Right cardiac atrium (tissue), 5 donors: ENCODE measurements around the gene STEAP1. TPM values are rescaled to one million over a fixed set of nuclear protein-coding genes. Genes with fewer than 3 reads are reported as not detected.

Experiments
- ATAC-seq, 2 donors: fragments of 200-7000 bp; cut with Tn5 transposase; one replicate each; pipeline versions ENCODE4 v1.8.0 to v1.9.1; 2020; ENCODE audit warnings: moderate library complexity in 2 of 2, mild to moderate bottlenecking in 1 of 2
- DNase-seq, 3 donors: peaks; one replicate each; pipeline ENCODE4 v3.0.0-alpha.2; 2020
- H3K27ac ChIP-seq: one replicate; pipeline ENCODE4 v1.5.1; 2013; ENCODE audit warnings: mild to moderate bottlenecking, low read length, control low read depth, moderate library complexity
- H3K27me3 ChIP-seq: one replicate; pipeline ENCODE4 v1.6.1; 2013; ENCODE audit not compliant: control insufficient read depth, insufficient read depth
- H3K4me1 ChIP-seq: one replicate; pipeline ENCODE4 v1.6.1; 2013; ENCODE audit warnings: low read length; ENCODE audit not compliant: control insufficient read depth, insufficient read depth
- H3K4me3 ChIP-seq: one replicate; pipeline ENCODE4 v1.5.1; 2013; ENCODE audit warnings: low read length, control low read depth
- H3K9me3 ChIP-seq: one replicate; pipeline ENCODE4 v1.6.1; 2013; ENCODE audit warnings: low read length; ENCODE audit not compliant: control insufficient read depth
- WGBS: extraction: QIAGEN DNeasy Blood & Tissue Kit; methylation state at CpG from one replicate; pipeline ENCODE4 v1.1.7; 2013; 5-methylcytosine and 5-hydroxymethylcytosine counted together
- intact Hi-C, 4 donors: fragments of 100-400 bp; cut with DNase I; formaldehyde crosslinking; loops; one replicate each; pipeline versions ENCODE4 v1.11.0 to v1.14.0; 2022 to 2023
- polyA plus RNA-seq: library from polyadenylated mRNA; stranded (reverse); fragments of 200-250 nt; gene quantifications from one replicate; pipeline ENCODE4 v1.2.3, GENCODE V29; 2013
- total RNA-seq, 4 donors: library from RNA; stranded (reverse); fragmentation: NEBNext Ultra II Directional; extraction: Animal tissue kit (Norgen Biotek cat#: 25700); gene quantifications; one replicate each; pipeline ENCODE4 v1.2.1, GENCODE V29; 2021
- donor health status: healthy with polysubstance abuse.
- donor health status: DM: no; HTN: yes; CAD: no.
- donor health status: DM: no; HTN: no; CAD: no.
- donor health status: DM: no; HTN: yes; CAD: no; lungs with severe emphysema.
- donor health status: DM: yes; HTN: yes; CAD: no.

The STEAP1 gene
- total and polyA plus RNA-seq, 5 donors, result 1.5 to 7.8 (median 2.2) TPM

DNA sequence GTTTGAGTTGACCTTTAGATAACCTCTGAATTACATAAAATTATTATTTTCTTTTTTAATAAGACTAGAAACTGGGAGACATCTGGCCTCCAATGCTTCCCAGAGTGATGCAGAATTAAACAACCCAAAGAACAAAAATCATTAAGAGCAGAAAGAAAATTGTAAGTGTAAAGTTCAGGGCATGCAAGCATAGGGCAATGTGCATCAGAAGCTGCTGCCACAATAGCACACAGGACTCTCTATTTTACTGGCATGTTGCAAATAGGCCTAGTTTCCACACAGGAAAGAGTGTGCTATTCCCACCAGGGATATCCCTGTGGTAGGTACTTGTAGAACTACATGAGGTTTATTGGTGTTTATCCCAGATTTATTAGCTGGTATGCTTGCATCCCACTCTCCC is 36.7 kb downstream of the STEAP1 start:
- no peak overlapping the region for H3K4me3 ChIP-seq

DNA sequence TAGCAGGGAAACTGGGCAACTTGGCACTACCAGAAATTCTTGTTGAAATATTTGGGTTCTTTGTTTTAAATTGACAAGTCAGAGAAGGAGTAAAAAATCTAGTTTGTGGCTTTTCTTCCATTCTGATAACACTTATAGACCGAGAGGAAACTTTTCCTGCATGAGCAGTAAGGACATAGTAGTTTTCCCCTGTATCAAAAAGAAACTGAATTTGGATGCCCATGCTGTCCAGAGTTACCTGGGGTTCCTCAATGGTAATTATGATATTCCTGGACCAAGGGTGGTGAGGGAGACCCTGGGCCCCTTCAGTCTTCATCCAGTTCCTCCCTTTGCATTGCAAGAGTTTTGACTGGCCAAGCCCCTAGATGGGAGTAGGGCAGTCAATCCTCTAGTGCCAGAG is 37.4 kb downstream of the STEAP1 start:
- no peak overlapping the region for H3K4me3 ChIP-seq
- intact Hi-C loops, result no loop called here
- no peak for DNase-seq
- H3K9me3 ChIP-seq, result no peaks in the 10 kb centered on the region
- WGBS, result 53% methylated on average over 1 of the region's 1 CpG
- no peaks in the 10 kb centered on the region for H3K27me3 ChIP-seq
- no peak for ATAC-seq
- no peaks in the 10 kb centered on the region for H3K4me1 ChIP-seq
- no peak overlapping the region for H3K27ac ChIP-seq

More for the DNA sequence above, 36.7 kb downstream of the STEAP1 start:
- no peak overlapping the region for H3K27ac ChIP-seq
- DNase-seq (no peak), ATAC-seq (no peak)
- intact Hi-C loops, result no loop called here
- H3K9me3 ChIP-seq, result no peaks in the 10 kb centered on the region
- H3K27me3 ChIP-seq, result no peaks in the 10 kb centered on the region
- no peaks in the 10 kb centered on the region for H3K4me1 ChIP-seq

DNA sequence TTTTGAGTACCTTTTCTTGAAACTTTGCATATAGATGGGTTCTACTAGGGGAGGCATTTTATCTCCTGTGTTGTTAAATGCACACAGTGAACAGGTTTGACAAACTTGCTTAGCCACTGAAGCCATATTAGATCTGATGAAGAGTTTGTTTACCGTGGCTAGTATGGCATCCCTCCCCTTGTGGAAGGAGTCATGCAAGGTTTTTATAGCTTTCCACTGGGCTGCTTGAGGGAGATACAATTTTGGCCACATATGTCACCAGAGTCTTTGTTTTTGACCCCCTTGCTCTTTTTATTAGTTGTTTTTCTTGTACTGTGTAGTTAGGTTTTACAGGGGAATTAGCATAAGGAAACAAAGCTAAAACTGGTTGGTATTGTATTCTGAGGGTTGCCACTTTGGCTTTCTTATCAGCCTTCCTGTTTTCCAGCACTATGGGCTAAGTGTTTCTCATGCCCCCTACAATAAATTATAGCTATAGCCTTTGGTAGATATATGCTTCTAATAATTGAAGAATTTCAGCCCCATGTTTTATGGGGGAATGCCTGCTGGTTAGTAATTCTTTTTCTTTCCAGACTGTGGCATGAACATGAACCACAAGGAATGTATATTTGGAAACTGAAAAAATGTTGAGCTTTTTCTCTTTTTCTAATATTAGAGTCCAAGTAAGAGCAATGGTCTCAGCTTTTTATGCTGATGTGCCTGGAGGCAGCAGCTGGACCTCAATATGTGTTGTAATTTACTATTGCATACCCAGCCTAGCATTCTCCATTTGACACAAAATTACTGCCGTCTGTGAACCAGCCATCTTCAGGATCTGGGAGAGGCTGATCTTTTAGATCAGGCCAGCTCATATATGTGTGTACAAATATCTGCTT is 38.8 kb downstream of the STEAP1 start:
- H3K27me3 ChIP-seq, result no peaks in the 10 kb centered on the region
- intact Hi-C loops, result no loop called here
- H3K9me3 ChIP-seq, result no peaks in the 10 kb centered on the region
- H3K4me3 ChIP-seq, result no peak overlapping the region
- no peaks in the 10 kb centered on the region for H3K4me1 ChIP-seq
- no peak overlapping the region for H3K27ac ChIP-seq
- DNase-seq, result no peak
- no peak for ATAC-seq
- 73% methylated on average over 2 of the region's 2 CpGs for WGBS

DNA sequence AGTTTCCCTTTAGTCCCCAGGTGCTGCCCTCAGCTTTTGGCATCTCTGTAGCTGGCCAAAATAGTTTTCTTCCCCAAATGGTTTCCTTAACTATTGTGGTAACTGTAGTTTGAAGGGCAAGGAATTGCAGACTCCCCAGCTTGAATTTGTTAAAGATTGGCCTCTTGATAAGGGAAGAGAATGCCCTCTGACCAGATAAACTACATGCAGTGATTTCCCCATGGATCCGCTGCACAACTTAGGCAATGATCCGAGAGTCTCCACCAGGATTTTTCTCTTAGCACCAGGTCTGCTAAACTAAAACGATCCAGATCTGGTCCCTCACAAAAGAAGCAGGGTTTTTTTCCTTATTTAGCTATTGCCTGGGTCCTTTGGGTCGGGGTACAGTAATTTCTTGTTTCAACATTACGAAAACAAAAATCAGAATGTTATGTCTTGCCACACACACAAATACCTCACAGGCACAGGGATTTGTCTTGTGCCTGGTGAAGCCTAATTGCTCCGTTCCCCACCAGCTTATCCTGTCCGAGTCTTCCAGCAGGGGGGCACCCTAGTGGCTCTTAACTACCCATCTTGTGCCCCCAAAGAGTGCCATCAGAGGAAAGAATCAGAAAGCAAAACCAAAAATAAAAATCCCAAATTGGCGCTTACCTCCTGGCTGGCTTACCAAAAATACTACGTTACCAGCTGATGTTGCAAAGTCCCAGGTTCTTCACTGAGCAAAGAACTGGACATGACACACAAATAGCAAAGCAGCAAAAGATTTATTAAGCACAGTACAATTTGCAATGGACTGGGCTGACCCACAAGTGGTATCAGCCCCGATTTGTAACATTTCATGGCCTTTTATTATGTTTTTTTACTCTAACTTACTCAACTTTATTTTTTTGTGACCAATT is 40.9 kb downstream of the STEAP1 start:
- 69% methylated on average over 10 of the region's 10 CpGs for WGBS
- H3K27me3 ChIP-seq, result no peaks in the 10 kb centered on the region
- no peaks in the 10 kb centered on the region for H3K9me3 ChIP-seq
- H3K27ac ChIP-seq, result no peak overlapping the region
- intact Hi-C loops, result no loop called here
- ATAC-seq (no peak), DNase-seq (no peak)
- H3K4me1 ChIP-seq, result no peaks in the 10 kb centered on the region
- H3K4me3 ChIP-seq, result no peak overlapping the region

DNA sequence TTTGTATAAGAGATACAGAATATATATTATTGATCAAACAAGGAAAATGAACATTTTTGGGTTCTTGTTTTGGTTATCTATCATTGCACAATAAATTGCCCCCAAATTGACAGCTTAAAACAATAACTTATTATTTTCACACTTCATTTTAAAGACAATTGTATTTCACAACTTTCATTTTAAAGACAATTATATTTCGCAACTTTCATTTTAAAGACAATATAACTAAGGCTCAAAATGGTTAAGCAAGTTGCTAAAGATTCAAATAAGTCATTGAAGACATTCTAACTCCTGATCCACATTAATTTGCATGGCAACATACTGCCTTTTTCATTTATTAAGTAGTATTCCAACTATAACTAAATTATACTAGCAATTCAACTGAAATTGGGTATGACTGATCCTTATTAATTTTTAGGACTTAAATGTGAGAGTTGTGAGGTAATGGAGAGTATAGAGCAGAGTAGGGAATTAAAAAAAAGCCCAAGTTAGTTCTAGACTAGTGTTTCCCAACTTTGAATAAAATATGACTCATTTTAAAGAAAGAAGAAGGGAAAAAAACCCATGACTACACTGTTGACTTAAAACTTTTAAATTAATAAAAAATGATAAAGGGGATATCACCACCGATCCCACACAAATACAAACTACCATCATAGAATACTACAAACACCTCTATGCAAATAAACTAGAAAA is 47.4 kb downstream of the STEAP1 start:
- H3K4me3 ChIP-seq, result no peak overlapping the region
- no peak overlapping the region for H3K27ac ChIP-seq
- ATAC-seq (no peak), DNase-seq (no peak)
- no peaks in the 10 kb centered on the region for H3K27me3 ChIP-seq
- 93% methylated on average over 2 of the region's 2 CpGs for whole genome bisulfite sequencing
- intact Hi-C loops, result no loop called here
- no peaks in the 10 kb centered on the region for H3K9me3 ChIP-seq
- H3K4me1 ChIP-seq, result no peaks in the 10 kb centered on the region

DNA sequence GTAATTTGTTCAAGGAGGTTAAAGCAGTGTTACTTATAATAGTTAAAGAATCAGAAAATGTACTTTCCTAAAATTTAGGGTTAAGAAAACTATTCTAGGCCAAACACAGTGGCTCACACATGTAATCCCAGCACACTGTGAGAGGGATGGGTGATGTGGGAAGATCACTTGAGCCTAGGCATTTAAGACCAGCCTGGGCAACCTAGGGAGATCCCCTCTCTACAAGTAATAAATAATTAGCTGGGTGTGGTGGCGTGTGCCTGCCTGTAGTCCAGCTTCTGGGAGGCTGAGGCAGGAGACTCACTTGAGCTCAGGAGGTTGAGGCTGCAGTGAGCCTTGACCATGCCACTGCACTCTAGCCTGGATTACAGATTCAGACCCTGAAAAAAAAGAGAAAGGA is 53.7 kb downstream of the STEAP1 start:
- DNase-seq, result no peak
- no peaks in the 10 kb centered on the region for H3K4me1 ChIP-seq
- no peaks in the 10 kb centered on the region for H3K9me3 ChIP-seq
- no peak for ATAC-seq
- intact Hi-C loops, result no loop called here
- H3K27ac ChIP-seq, result no peak overlapping the region
- no peaks in the 10 kb centered on the region for H3K27me3 ChIP-seq
- H3K4me3 ChIP-seq, result no peak overlapping the region
- WGBS, result 89% methylated on average over 1 of the region's 1 CpG

DNA sequence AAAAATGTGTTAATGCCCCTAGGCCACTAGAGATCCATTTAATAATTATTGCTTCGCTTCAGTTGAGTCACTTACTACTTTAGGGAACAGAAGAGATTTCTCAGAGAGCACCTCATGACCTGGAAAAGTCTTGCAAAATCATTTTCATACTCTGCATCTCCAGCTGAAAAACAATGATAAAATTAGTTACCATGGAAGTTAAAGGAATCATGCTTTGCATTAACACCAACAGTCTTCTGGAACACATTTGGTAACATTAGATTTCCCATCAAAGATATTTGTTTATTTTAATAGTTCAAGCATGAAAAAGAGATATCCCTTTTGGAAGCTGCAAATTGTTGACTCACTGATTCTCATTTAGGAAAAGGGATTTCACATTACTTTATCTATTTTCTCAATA is 55.5 kb downstream of the STEAP1 start:
- no peaks in the 10 kb centered on the region for H3K4me1 ChIP-seq
- DNase-seq, result no peak
- no peaks in the 10 kb centered on the region for H3K27me3 ChIP-seq
- H3K4me3 ChIP-seq, result no peak overlapping the region
- H3K9me3 ChIP-seq, result no peaks in the 10 kb centered on the region
- intact Hi-C loops, result no loop called here
- WGBS, result 69% methylated on average over 1 of the region's 1 CpG
- ATAC-seq, result no peak
- no peak overlapping the region for H3K27ac ChIP-seq

DNA sequence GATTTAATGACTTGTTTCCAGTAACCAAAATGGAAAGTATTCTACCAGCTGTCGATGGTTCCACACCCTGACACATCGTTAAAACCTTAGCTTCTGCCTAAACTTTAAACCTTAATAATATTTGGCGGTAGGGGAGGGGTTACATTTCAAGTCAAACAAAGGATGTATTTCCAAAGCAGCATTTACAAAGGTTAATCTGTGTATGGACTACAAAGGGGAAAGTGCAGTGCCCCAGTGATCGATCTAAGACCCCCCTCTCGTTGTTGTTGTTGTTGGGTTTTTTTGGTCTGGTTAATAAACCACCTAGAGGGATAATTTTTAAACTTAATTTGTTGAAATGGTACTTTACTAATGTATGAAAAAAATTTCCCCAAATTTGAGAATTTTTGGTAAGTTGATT is 56.2 kb downstream of the STEAP1 start:
- Histone ChIP-seq H3K4me1 (no peaks in the 10 kb centered on the region), H3K4me3 (no peak overlapping the region), H3K27ac (no peak overlapping the region), H3K9me3 (no peaks in the 10 kb centered on the region), H3K27me3 (no peaks in the 10 kb centered on the region)
- intact Hi-C loops, result no loop called here
- no peak for ATAC-seq
- 73% methylated on average over 5 of the region's 5 CpGs for WGBS
- DNase-seq, result no peak

DNA sequence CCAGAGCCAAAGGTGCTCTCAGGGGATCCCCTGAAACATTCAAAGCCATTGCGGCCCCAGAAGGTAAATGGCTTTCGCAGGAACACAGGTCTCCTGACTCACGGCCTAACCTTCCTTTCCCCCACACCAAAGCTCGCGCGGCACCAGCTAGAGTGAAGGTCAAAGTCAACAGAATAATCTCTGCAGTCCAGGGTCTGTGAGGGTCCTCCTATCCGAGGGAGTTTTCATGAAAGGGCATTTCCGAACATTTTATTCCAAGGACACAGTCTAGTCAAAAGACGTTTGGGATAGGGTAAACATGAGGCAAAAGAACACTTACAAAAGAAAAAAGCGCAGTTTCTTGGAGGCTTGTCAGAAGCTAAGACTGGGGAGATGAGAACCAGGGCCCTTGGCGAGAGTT is 56.7 kb downstream of the STEAP1 start:
- Histone ChIP-seq H3K9me3 (no peaks in the 10 kb centered on the region), H3K27ac (peak overlapping the region; percentile 91), H3K4me1 (no peaks in the 10 kb centered on the region), H3K27me3 (no peaks in the 10 kb centered on the region), H3K4me3 (peak overlapping the region; percentile 66)
- WGBS, result 24% methylated on average over 11 of the region's 11 CpGs
- ATAC-seq, result peak in 1 of 2 donors; percentile 31
- intact Hi-C loops, result no loop called here
- peak; percentile 14 to 56 (median 48) for DNase-seq

DNA sequence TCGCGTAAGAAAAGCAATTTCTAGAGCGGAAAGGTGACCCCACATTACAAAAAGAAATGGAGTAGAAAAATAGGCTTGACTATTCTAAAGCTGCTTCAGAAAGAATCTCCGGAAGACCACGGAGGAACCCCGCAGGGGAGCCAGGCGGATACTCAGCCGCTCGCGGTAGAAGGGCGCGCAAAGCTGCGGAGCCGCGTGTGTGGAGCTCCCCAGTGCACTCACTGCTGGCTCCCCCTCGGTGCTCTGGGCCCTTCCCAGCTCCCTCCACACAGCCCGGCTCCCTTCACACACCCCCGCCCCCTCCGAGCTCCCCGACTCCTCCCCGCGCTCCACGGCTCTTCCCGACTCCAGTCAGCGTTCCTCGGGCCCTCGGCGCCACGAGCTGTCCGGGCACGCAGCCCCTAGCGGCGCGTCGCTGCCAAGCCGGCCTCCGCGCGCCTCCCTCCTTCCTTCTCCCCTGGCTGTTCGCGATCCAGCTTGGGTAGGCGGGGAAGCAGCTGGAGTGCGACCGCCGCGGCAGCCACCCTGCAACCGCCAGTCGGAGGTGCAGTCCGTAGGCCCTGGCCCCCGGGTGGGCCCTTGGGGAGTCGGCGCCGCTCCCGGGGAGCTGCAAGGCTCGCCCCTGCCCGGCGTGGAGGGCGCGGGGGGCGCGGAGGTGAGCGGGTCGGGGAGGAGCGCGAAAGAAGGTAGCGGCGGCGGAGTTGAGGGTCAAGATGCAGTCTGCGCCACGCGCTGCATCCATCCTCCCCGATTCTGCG is 57.3 kb downstream of the STEAP1 start, which contains the start of gene STEAP2:
Gene STEAP2, plus strand, starts transcription at position 350 of the 758 bp plus-strand sequence. CDS start 13,343 bp downstream, outside the sequence.
- no peaks in the 10 kb centered on the region for H3K27me3 ChIP-seq
- peak; percentile 100 for ATAC-seq
- peak within 1 kb of the TSS; percentile 66 for H3K4me3 ChIP-seq
- H3K9me3 ChIP-seq, result no peaks in the 10 kb centered on the region
- WGBS, result under 1% methylated on average over 73 of the region's 73 CpGs
- intact Hi-C loops, result no loop called here
- H3K27ac ChIP-seq, result peak within 1 kb of the TSS; percentile 91
- peak; percentile 93 to 97 (median 96) for DNase-seq
- H3K4me1 ChIP-seq, result no peaks in the 10 kb centered on the region
